Liver (tissue), 9 donors: ENCODE measurements around the gene UNC45B. TPM values are rescaled to one million over a fixed set of nuclear protein-coding genes. Genes with fewer than 3 reads are reported as not detected.

ENCODE experiments used
- DNase-seq: peaks from one replicate; pipeline ENCODE4 v3.0.0-alpha.2; 2017; ENCODE audit warnings: low spot score
- H3K27ac ChIP-seq, 2 donors: one replicate each; pipeline ENCODE4 v1.7.0; 2013; ENCODE audit warnings: inconsistent platforms in 2 of 2, low read length in 2 of 2, control low read depth in 1 of 2, low read depth in 1 of 2, mild to moderate bottlenecking in 1 of 2
- H3K27me3 ChIP-seq, 4 donors: one replicate each; pipeline versions ENCODE4 v1.6.1 to v1.7.0; 2013; ENCODE audit warnings: low read length in 3 of 4, inconsistent platforms in 1 of 4, mild to moderate bottlenecking in 1 of 4, moderate library complexity in 1 of 4; ENCODE audit not compliant: control insufficient read depth in 4 of 4, insufficient read depth in 4 of 4
- H3K36me3 ChIP-seq, 4 donors: one replicate each; pipeline versions ENCODE4 v1.6.1 to v1.7.0; 2013; ENCODE audit warnings: low read length in 3 of 4, mild to moderate bottlenecking in 3 of 4, low read depth in 1 of 4, moderate library complexity in 1 of 4; ENCODE audit not compliant: control insufficient read depth in 4 of 4, insufficient read depth in 3 of 4
- H3K4me1 ChIP-seq, 4 donors: one replicate each; pipeline versions ENCODE4 v1.6.1 to v1.7.0; 2013; ENCODE audit warnings: low read length in 3 of 4, mild to moderate bottlenecking in 3 of 4, moderate library complexity in 1 of 4; ENCODE audit not compliant: control insufficient read depth in 4 of 4, insufficient read depth in 4 of 4
- H3K4me3 ChIP-seq, 3 donors: one replicate each; pipeline versions ENCODE4 v1.6.1 to v1.7.0; 2013; ENCODE audit warnings: low read length in 3 of 3, control low read depth in 1 of 3, low read depth in 1 of 3, mild to moderate bottlenecking in 1 of 3
- H3K9ac ChIP-seq, 2 donors: one replicate each; pipeline ENCODE4 v1.7.0; 2013; ENCODE audit warnings: low read length in 2 of 2, mild to moderate bottlenecking in 2 of 2, moderate library complexity in 2 of 2, control low read depth in 1 of 2, low read depth in 1 of 2
- H3K9me3 ChIP-seq, 4 donors: one replicate each; pipeline versions ENCODE4 v1.6.1 to v1.7.0; 2013; ENCODE audit warnings: low read length in 3 of 4; ENCODE audit not compliant: control insufficient read depth in 4 of 4
- CTCF ChIP-seq: fragments of 150-350 bp; IDR thresholded peaks from 2 replicates; pipeline ENCODE4 v1.5.1; 2017; ENCODE audit warnings: improper control_type of control experiment, low read depth, low read length; ENCODE audit not compliant: missing input control
- EGR1 ChIP-seq, 2 donors: IDR thresholded peaks; 2 replicates each; pipeline ENCODE4 v1.6.1; 2016 to 2018; ENCODE audit warnings: antibody characterized with exemption in 2 of 2, low read depth in 2 of 2
- FOXA1 ChIP-seq: IDR thresholded peaks from 2 replicates; pipeline ENCODE4 v1.6.1; 2016; ENCODE audit warnings: antibody characterized with exemption
- FOXA2 ChIP-seq: IDR thresholded peaks from 2 replicates; pipeline ENCODE4 v1.6.1; 2016; ENCODE audit warnings: antibody characterized with exemption
- GABPA ChIP-seq, 2 donors: IDR thresholded peaks in 1 of 2; conservative IDR thresholded peaks in 1 of 2; 2 replicates each; pipeline ENCODE4 v1.6.1; 2016; ENCODE audit warnings: antibody characterized with exemption in 2 of 2, mild to moderate bottlenecking in 1 of 2, moderate library complexity in 1 of 2
- HNF4A ChIP-seq, 2 donors: conservative IDR thresholded peaks; 2 replicates each; pipeline ENCODE4 v1.6.1; 2016; ENCODE audit warnings: antibody characterized with exemption in 2 of 2, mild to moderate bottlenecking in 2 of 2
- HNF4G ChIP-seq: IDR thresholded peaks from 2 replicates; pipeline ENCODE4 v1.6.1; 2016; ENCODE audit warnings: antibody characterized with exemption
- JUND ChIP-seq, 2 donors: IDR thresholded peaks; 2 replicates each; pipeline ENCODE4 v1.6.1; 2016; ENCODE audit warnings: antibody characterized with exemption in 2 of 2
- NR2F2 ChIP-seq: IDR thresholded peaks from 2 replicates; pipeline ENCODE4 v1.6.1; 2016; ENCODE audit warnings: antibody characterized with exemption
- RXRA ChIP-seq, 2 donors: IDR thresholded peaks; 2 replicates each; pipeline ENCODE4 v1.6.1; 2017 to 2018; ENCODE audit warnings: antibody characterized with exemption in 2 of 2, mild to moderate bottlenecking in 1 of 2
- SP1 ChIP-seq: IDR thresholded peaks from 2 replicates; pipeline ENCODE4 v1.6.1; 2018; ENCODE audit warnings: antibody characterized with exemption, mild to moderate bottlenecking
- TAF1 ChIP-seq: conservative IDR thresholded peaks from 2 replicates; pipeline ENCODE4 v1.6.1; 2016; ENCODE audit warnings: antibody characterized with exemption, mild to moderate bottlenecking
- YY1 ChIP-seq: IDR thresholded peaks from 2 replicates; pipeline ENCODE4 v1.6.1; 2016; ENCODE audit warnings: antibody characterized with exemption, mild to moderate bottlenecking
- ZBTB33 ChIP-seq: IDR thresholded peaks from 2 replicates; pipeline ENCODE4 v1.6.1; 2016; ENCODE audit warnings: antibody characterized with exemption
- WGBS: extraction: QIAGEN DNeasy Blood & Tissue Kit; methylation state at CpG from one replicate; pipeline ENCODE4 v1.1.7; 2013; 5-methylcytosine and 5-hydroxymethylcytosine counted together
- polyA plus RNA-seq, 2 donors: library from polyadenylated mRNA; stranded (reverse) in 1 of 2; unstranded in 1 of 2; fragments of 200-250 nt in 1 of 2; fragments of >200 nt in 1 of 2; fragmentation: Nextera tagmentation in 1 of 2; extraction: Ambion mirVana in 1 of 2; gene quantifications; one replicate each; pipeline versions ENCODE4 v1.2.1 to v1.2.3, GENCODE V29; 2013 to 2015
- total RNA-seq, 2 donors: library from RNA; depleted of rRNA; stranded (reverse); fragments of >200 nt; gene quantifications; one replicate each; pipeline ENCODE4 v1.2.3, GENCODE V29; 2014
- TF ChIP-seq, protein P1 (sequence below): IDR thresholded peaks from 2 replicates; pipeline ENCODE4 v1.6.1; 2016; ENCODE audit warnings: antibody characterized with exemption, mild to moderate bottlenecking
- TF ChIP-seq, protein P2 (sequence below): IDR thresholded peaks from 2 replicates; pipeline ENCODE4 v1.6.1; 2016; ENCODE audit warnings: antibody characterized with exemption
- TF ChIP-seq, protein P3 (sequence below): IDR thresholded peaks from 2 replicates; pipeline ENCODE4 v1.6.1; 2016; ENCODE audit warnings: antibody characterized with exemption
- donor health status: healthy.
- donor health status: healthy.
- donor health status: healthy.
- donor health status: healthy.
- donor health status: healthy.

The UNC45B gene
- total and polyA plus RNA-seq, 4 donors = 0.02 to 0.09 TPM; not detected in 2

GRCh38 chr17:35183332-35183731 lies 35.7 kb downstream of the UNC45B start:
- Histone ChIP-seq H3K9me3 (no peaks in the 10 kb centered on the region), H3K4me3 (no peak overlapping the region), H3K36me3 (no peaks in the 10 kb centered on the region), H3K27me3 (no peaks in the 10 kb centered on the region), H3K27ac (no peak overlapping the region), H3K4me1 (no peaks in the 10 kb centered on the region), H3K9ac (no peak overlapping the region)
- WGBS = 34% methylated on average over 6 of the region's 6 CpGs
- no peak for DNase-seq
- no peak for TF ChIP-seq SP1
- TF ChIP-seq HNF4G = no peak
- TF ChIP-seq HNF4A (conservative IDR thresholded peaks at IDR 0.05) = no peak
- no peak for TF ChIP-seq GABPA (IDR thresholded peaks at IDR 0.05 in 1 of 2, conservative IDR thresholded peaks at IDR 0.05 in 1 of 2)
- TF ChIP-seq RXRA (IDR thresholded peaks at IDR 0.05) = no peak

- no peak overlapping the region for H3K4me3 ChIP-seq
- H3K9me3 ChIP-seq = no peaks in the 10 kb centered on the region
- no peaks in the 10 kb centered on the region for H3K4me1 ChIP-seq
- H3K9ac ChIP-seq = no peak overlapping the region
- TF ChIP-seq ZBTB33 (no peak), JUND (IDR thresholded peaks at IDR 0.05) (no peak), HNF4A (conservative IDR thresholded peaks at IDR 0.05) (no peak), SP1 (no peak), FOXA1 (no peak), GABPA (IDR thresholded peaks at IDR 0.05 in 1 of 2, conservative IDR thresholded peaks at IDR 0.05 in 1 of 2) (no peak), TAF1 (no peak), EGR1 (IDR thresholded peaks at IDR 0.05; ENCODE audit: low read depth in 2 of 2) (no peak), CTCF (no peak), RXRA (IDR thresholded peaks at IDR 0.05) (no peak), YY1 (no peak), HNF4G (no peak), FOXA2 (no peak), NR2F2 (no peak)
- TF ChIP-seq, protein P1, sequence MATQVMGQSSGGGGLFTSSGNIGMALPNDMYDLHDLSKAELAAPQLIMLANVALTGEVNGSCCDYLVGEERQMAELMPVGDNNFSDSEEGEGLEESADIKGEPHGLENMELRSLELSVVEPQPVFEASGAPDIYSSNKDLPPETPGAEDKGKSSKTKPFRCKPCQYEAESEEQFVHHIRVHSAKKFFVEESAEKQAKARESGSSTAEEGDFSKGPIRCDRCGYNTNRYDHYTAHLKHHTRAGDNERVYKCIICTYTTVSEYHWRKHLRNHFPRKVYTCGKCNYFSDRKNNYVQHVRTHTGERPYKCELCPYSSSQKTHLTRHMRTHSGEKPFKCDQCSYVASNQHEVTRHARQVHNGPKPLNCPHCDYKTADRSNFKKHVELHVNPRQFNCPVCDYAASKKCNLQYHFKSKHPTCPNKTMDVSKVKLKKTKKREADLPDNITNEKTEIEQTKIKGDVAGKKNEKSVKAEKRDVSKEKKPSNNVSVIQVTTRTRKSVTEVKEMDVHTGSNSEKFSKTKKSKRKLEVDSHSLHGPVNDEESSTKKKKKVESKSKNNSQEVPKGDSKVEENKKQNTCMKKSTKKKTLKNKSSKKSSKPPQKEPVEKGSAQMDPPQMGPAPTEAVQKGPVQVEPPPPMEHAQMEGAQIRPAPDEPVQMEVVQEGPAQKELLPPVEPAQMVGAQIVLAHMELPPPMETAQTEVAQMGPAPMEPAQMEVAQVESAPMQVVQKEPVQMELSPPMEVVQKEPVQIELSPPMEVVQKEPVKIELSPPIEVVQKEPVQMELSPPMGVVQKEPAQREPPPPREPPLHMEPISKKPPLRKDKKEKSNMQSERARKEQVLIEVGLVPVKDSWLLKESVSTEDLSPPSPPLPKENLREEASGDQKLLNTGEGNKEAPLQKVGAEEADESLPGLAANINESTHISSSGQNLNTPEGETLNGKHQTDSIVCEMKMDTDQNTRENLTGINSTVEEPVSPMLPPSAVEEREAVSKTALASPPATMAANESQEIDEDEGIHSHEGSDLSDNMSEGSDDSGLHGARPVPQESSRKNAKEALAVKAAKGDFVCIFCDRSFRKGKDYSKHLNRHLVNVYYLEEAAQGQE = no peak
- TF ChIP-seq, protein P2, sequence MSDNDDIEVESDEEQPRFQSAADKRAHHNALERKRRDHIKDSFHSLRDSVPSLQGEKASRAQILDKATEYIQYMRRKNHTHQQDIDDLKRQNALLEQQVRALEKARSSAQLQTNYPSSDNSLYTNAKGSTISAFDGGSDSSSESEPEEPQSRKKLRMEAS = no peak
- TF ChIP-seq, protein P3, sequence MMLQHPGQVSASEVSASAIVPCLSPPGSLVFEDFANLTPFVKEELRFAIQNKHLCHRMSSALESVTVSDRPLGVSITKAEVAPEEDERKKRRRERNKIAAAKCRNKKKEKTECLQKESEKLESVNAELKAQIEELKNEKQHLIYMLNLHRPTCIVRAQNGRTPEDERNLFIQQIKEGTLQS = no peak
- DNase-seq = no peak
- H3K27ac ChIP-seq = no peak overlapping the region
- 43% methylated on average over 3 of the region's 3 CpGs for WGBS
- H3K27me3 ChIP-seq = peaks cover 0 to 3% (median 0%) of the 10 kb centered on the region in 4 donors
- H3K36me3 ChIP-seq = no peaks in the 10 kb centered on the region
Measured at GRCh38 chr17:35184274-35184673, 36.7 kb downstream of the UNC45B start.
